Measurements from ENCODE around the gene TNFRSF25. TPM values are rescaled to one million over a fixed set of nuclear protein-coding genes. Genes with fewer than 3 reads are reported as not detected.

TNFRSF25 gene
- total and polyA plus RNA-seq, 9 of the 15 experiments (the other 6 are each of a cell fraction or from before 2014, with no cell fraction given), result 0.24 to 0.49 TPM; not detected in 7

GRCh38 chr1:6473974-6474814 is 8.2 kb upstream of the TNFRSF25 start:
- no peak overlapping the region for H3K4me2 ChIP-seq (ENCODE audit: insufficient read depth, low read length)
- H3K9me3 ChIP-seq (replicated peaks; ENCODE audit: control insufficient read depth, insufficient read depth, low read depth, low read length), result no peaks in the 10 kb centered on the region
- intact Hi-C loops (cut with micrococcal nuclease), result loop anchor here (5.0 kb wide), 1 partner anchor 67 kb away; no protein-coding TSS in a partner anchor
- DNase-seq (ENCODE audit: extremely low read depth in 1 of 4, low spot score in 3 of 4) (peak in 1 of 4 experiments; percentile 53), ATAC-seq (no peak), FAIRE-seq (no peak)
- BruUV-seq (replicated peaks), result no TSS peak
- TF ChIP-seq ZBTB7A (IDR thresholded peaks at IDR 0.05; ENCODE audit: borderline replicate concordance, control insufficient read depth, low read depth, low read length) (peak; percentile 22; the same call in 1 of the 2 replicates), ZNF384 (IDR thresholded peaks at IDR 0.05; ENCODE audit: low read depth, low read length) (no peak), TCF15 (CRISPR knock-in tag; IDR thresholded peaks at IDR 0.05) (no peak), IFI16 (CRISPR knock-in tag; IDR thresholded peaks at IDR 0.05) (no peak), ZNF511 (CRISPR knock-in tag; IDR thresholded peaks at IDR 0.05) (0 out of 2 replicates have a peak, but pooled peaks have one; percentile 39), E2F4 (CRISPR knock-in tag; IDR thresholded peaks at IDR 0.05; ENCODE audit: low read depth) (no peak), EWSR1 (IDR thresholded peaks at IDR 0.05; ENCODE audit: borderline replicate concordance, low read depth, partially characterized antibody) (no peak), STAT6 (CRISPR knock-in tag; IDR thresholded peaks at IDR 0.05) (no peak)
- in situ Hi-C loops (cut with MboI), result loop anchor here (5.0 kb wide), 1 partner anchor 62 kb away; no protein-coding TSS in a partner anchor
- peaks cover 10 to 58% of the 10 kb centered on the region in 2 experiments; a peak in 4 of 5 replicates for H3K4me1 ChIP-seq (replicated peaks in 1 of 2; ENCODE audit: control insufficient read depth in 2 of 2, insufficient read depth in 2 of 2, low read length in 2 of 2)
- H3K27ac ChIP-seq (ENCODE audit: extremely low read depth, low read depth, low read length), result no peak overlapping the region
- no peaks in the 10 kb centered on the region for H3K79me2 ChIP-seq (ENCODE audit: control insufficient read depth, insufficient read depth, low read length)
- H4K20me1 ChIP-seq (replicated peaks; ENCODE audit: control insufficient read depth, insufficient read depth, low read length), result peaks cover 41% of the 10 kb centered on the region
- no peaks in the 10 kb centered on the region for H3K36me3 ChIP-seq (ENCODE audit: control insufficient read depth, insufficient read depth, low read length)
- H3K4me3 ChIP-seq, result no peak overlapping the region
- 8% methylated on average over 26 of the region's 33 CpGs for WGBS (ENCODE audit: insufficient coverage, low coverage, missing lambda C conversion rate)
- H3K9ac ChIP-seq (ENCODE audit: insufficient read depth in 1 of 2, low read depth in 2 of 2, low read length in 2 of 2), result no peak overlapping the region
- H3K9me1 ChIP-seq (ENCODE audit: control insufficient read depth, insufficient read depth, low read length), result peaks cover 2% of the 10 kb centered on the region
- CTCF ChIA-PET (ENCODE audit: low intra/inter-chr PET ratio), result interaction anchor here (1.3 kb wide), 2 partner anchors 126 to 228 kb away, joined by 4 to 6 read pairs; no protein-coding TSS in a partner anchor
- POLR2A ChIA-PET, result no interaction called here
- no peak overlapping the region for H2AFZ ChIP-seq (ENCODE audit: low read depth, low read length)
- H3K27me3 ChIP-seq (ENCODE audit: control insufficient read depth in 2 of 2, insufficient read depth in 2 of 2, low read length in 2 of 2), result peaks cover 33 to 75% of the 10 kb centered on the region in 2 experiments
